Left ventricle myocardium inferior (tissue), 1 donor: ENCODE measurements around the gene SLC66A2. TPM values are rescaled to one million over a fixed set of nuclear protein-coding genes. Genes with fewer than 3 reads are reported as not detected.

Experiments used
- DNase-seq: peaks from one replicate; pipeline ENCODE4 v3.0.0-alpha.2; 2020
- H3K27ac ChIP-seq: fragments of 200-600 bp; replicated peaks from 2 replicates; pipeline ENCODE4 v1.8.0; 2021
- H3K27me3 ChIP-seq: fragments of 200-600 bp; 2 replicates; pipeline ENCODE4 v1.8.0; 2021; ENCODE audit warnings: low read depth
- H3K36me3 ChIP-seq: fragments of 200-600 bp; 2 replicates; pipeline ENCODE4 v1.8.0; 2021
- H3K4me1 ChIP-seq: fragments of 200-600 bp; 2 replicates; pipeline ENCODE4 v1.8.0; 2021
- H3K4me3 ChIP-seq: fragments of 200-600 bp; 2 replicates; pipeline ENCODE4 v1.8.0; 2021; ENCODE audit warnings: mild to moderate bottlenecking, moderate library complexity
- H3K9me3 ChIP-seq: fragments of 200-600 bp; replicated peaks from 2 replicates; pipeline ENCODE4 v1.8.0; 2021
- CTCF ChIP-seq: fragments of 200-600 bp; IDR thresholded peaks from 2 replicates; pipeline ENCODE4 v1.8.0; 2021; ENCODE audit warnings: antibody characterized with exemption, mild to moderate bottlenecking, borderline replicate concordance
- intact Hi-C: fragments of 100-400 bp; cut with micrococcal nuclease; formaldehyde crosslinking; loops from one replicate; pipeline ENCODE4 v1.11.0; 2022
- total RNA-seq: library from RNA; stranded (reverse); fragmentation: NEBNext Ultra II Directional; extraction: Animal tissue kit (Norgen Biotek cat#: 25700); gene quantifications from one replicate; pipeline ENCODE4 v1.2.1, GENCODE V29; 2021
- donor health status: DM: no; HTN: yes; CAD: no; lungs with severe emphysema.

The SLC66A2 gene
- total RNA-seq, 1 donor from 2014 or later = 27.4 TPM

GRCh38 chr18:79864006-79864725 lies 87.3 kb downstream of the SLC66A2 start:
- no peak overlapping the region for H3K4me3 ChIP-seq
- intact Hi-C loops = no loop called here
- no peaks in the 10 kb centered on the region for H3K36me3 ChIP-seq
- no peaks in the 10 kb centered on the region for H3K4me1 ChIP-seq
- no peak for TF ChIP-seq CTCF
- H3K27ac ChIP-seq = no peak overlapping the region
- DNase-seq = no peak
- peaks cover 32% of the 10 kb centered on the region for H3K9me3 ChIP-seq
- peaks cover 40% of the 10 kb centered on the region for H3K27me3 ChIP-seq

GRCh38 chr18:79863161-79864005 lies 88.1 kb downstream of the SLC66A2 start:
- TF ChIP-seq CTCF = no peak
- H3K36me3 ChIP-seq = no peaks in the 10 kb centered on the region

GRCh38 chr18:79862562-79862961 lies 88.9 kb downstream of the SLC66A2 start:
- Histone ChIP-seq H3K27ac (no peak overlapping the region), H3K36me3 (no peaks in the 10 kb centered on the region), H3K9me3 (peaks cover 32% of the 10 kb centered on the region), H3K4me3 (no peak overlapping the region), H3K27me3 (peaks cover 40% of the 10 kb centered on the region), H3K4me1 (no peaks in the 10 kb centered on the region)
- no peak for TF ChIP-seq CTCF
- no peak for DNase-seq
- intact Hi-C loops = no loop called here

More at GRCh38 chr18:79863161-79864005, 88.1 kb downstream of the SLC66A2 start:
- DNase-seq = no peak
- peaks cover 40% of the 10 kb centered on the region for H3K27me3 ChIP-seq
- no peak overlapping the region for H3K27ac ChIP-seq
- H3K9me3 ChIP-seq = peaks cover 32% of the 10 kb centered on the region
- no peak overlapping the region for H3K4me3 ChIP-seq
- intact Hi-C loops = no loop called here
- no peaks in the 10 kb centered on the region for H3K4me1 ChIP-seq

- Histone ChIP-seq H3K27me3 (peaks cover 40% of the 10 kb centered on the region), H3K4me1 (no peaks in the 10 kb centered on the region), H3K27ac (no peak overlapping the region), H3K4me3 (no peak overlapping the region), H3K36me3 (no peaks in the 10 kb centered on the region), H3K9me3 (peaks cover 32% of the 10 kb centered on the region)
- TF ChIP-seq CTCF = no peak
- DNase-seq = no peak
- intact Hi-C loops = no loop called here
Measured at GRCh38 chr18:79861687-79862086, 89.8 kb downstream of the SLC66A2 start.

GRCh38 chr18:79859314-79859713 lies 92.1 kb downstream of the SLC66A2 start:
- TF ChIP-seq CTCF = no peak
- Histone ChIP-seq H3K27ac (no peak overlapping the region), H3K4me3 (no peak overlapping the region), H3K9me3 (peaks cover 32% of the 10 kb centered on the region), H3K4me1 (peaks cover 5% of the 10 kb centered on the region), H3K27me3 (peaks cover 58% of the 10 kb centered on the region), H3K36me3 (no peaks in the 10 kb centered on the region)
- intact Hi-C loops = no loop called here
- no peak for DNase-seq
